Measurements from ENCODE around the gene CENPT. TPM values are rescaled to one million over a fixed set of nuclear protein-coding genes. Genes with fewer than 3 reads are reported as not detected.

CENPT gene
- polyA plus RNA-seq, 6 donors from 2014 or later: 7.6 to 15.1 (median 9.2) TPM

DNA sequence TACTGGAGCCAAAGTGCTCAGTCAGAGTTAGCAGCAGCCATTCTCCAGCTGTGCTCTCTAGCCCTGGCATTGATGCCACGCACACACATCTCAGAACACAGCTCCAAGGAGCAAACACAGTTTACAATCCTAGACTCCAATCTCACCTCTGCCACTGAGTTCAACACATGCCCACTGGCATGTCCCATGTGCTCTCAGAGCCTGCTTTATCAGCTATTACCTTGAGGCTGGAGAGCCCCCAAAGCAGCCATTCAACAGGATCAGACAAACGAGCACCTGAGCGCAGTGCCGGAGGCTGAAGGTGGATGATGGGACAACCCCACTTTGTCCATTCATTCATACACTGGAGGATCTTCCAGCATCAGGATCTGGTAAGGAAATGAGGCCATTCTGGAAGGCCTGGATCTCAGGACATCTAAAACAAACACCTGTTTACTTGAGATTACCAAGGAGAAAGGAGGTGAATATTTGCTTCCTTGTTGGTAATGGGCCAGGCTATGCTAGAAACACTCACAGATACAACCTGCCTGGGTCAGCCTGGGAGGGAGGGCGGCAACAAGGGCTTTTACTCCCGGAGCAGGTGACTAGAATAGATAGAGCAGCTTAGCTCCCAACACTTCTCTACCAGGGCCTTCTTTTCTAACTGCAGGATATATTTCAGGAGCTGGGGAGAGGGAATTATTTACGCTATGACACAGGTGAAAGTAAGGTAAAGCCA lies 66.5 kb downstream of the CENPT start:
- Mint-ChIP-seq H3K4me3 (no peak overlapping the region), H3K27ac (peak overlapping the region in 4 of 6 donors; percentile 61 to 81 (median 70)), H3K27me3 (no peaks in the 10 kb centered on the region), H3K4me1 (peaks cover 23 to 43% (median 29%) of the 10 kb centered on the region in 3 donors), H3K36me3 (no peaks in the 10 kb centered on the region), H3K9me3 (no peaks in the 10 kb centered on the region)
- DNase-seq (no peak), ATAC-seq (ENCODE audit: low read depth in 2 of 2) (no peak)

DNA sequence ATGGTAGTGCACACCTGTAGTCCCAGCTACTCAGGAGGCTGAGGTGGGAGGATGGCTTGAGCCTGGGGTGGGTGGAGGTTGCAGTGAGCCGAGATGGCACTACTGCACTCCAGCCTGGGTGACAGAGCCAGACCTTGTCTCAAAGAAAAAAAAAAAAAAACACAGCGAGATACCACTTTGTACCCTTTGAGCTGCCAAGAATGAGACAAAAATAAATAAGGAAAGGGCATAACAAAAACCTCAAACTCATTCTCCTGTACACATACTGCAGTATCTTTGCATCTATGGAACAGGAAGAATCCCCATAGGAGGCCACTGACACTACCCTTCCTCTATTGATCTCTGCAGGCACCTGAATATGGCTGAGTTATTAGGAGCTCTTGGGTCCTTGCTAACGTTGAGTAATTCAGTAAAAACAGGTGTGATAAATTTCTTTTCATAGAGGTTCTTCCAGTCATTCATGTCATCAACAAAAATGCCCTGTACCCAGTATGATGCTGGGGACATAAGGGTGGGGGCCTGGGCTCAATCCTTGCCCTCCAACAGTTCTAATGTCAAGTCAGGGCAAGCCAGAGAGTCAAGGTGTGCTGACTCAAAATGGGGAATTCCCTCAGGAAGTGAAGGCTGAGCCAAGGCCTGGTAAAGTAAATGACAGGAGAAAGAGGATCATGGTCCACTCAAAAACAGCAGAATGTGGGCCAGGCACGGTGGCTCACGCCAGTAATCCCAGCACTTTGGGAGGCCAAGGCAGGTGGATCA lies 68.1 kb downstream of the CENPT start:
- DNase-seq: no peak

More for the DNA sequence above, 68.1 kb downstream of the CENPT start:
- no peaks in the 10 kb centered on the region for H3K36me3 Mint-ChIP-seq
- peak overlapping the region; percentile 9 to 75 (median 40) for H3K27ac Mint-ChIP-seq
- ATAC-seq (ENCODE audit: low read depth in 2 of 2): peak in 1 of 2 donors; percentile 25
- H3K27me3 Mint-ChIP-seq: no peaks in the 10 kb centered on the region
- peak overlapping the region in 1 of 8 donors; percentile 20 for H3K4me3 Mint-ChIP-seq
- no peaks in the 10 kb centered on the region for H3K9me3 Mint-ChIP-seq
- H3K4me1 Mint-ChIP-seq: peaks cover 23 to 51% (median 36%) of the 10 kb centered on the region in 3 donors

Other genes with a start within 250 kb of the CENPT start
- 10 to 100 TPM in 4 of 6 donors, 1 to 10 TPM in 2; 9.4 to 23.2 (median 14.1) TPM for gene CARMIL2, start 202.5 kb downstream of the CENPT start, polyA plus RNA-seq (ENCODE audit: low read depth in 6 of 6)
- 10 to 100 TPM; 31.3 to 52.8 (median 35.5) TPM for gene ACD, start 187.4 kb downstream of the CENPT start, polyA plus RNA-seq (ENCODE audit: low read depth in 6 of 6)
- gene PARD6A, start 186.7 kb downstream of the CENPT start, polyA plus RNA-seq (ENCODE audit: low read depth in 6 of 6): 10 to 100 TPM; 12.0 to 23.7 (median 16.1) TPM
- 1 to 10 TPM in 5 of 6 donors, not detected in 1; 1.2 to 2.6 (median 2.2) TPM for gene ENKD1, start 180.9 kb downstream of the CENPT start, polyA plus RNA-seq (ENCODE audit: low read depth in 6 of 6)
- gene C16orf86, start 180.9 kb downstream of the CENPT start, polyA plus RNA-seq (ENCODE audit: low read depth in 6 of 6): 10 to 100 TPM; 10.3 to 12.5 (median 11.1) TPM
- 10 to 100 TPM in 1 of 6 donors, 1 to 10 TPM in 5; 6.5 to 12.9 (median 8.4) TPM for gene GFOD2, start 128.4 kb downstream of the CENPT start, polyA plus RNA-seq (ENCODE audit: low read depth in 6 of 6)
- 10 to 100 TPM in 5 of 6 donors, 1 to 10 TPM in 1; 5.2 to 23.0 (median 11.7) TPM for gene RANBP10, start 41.1 kb downstream of the CENPT start, polyA plus RNA-seq (ENCODE audit: low read depth in 6 of 6)
- not detected for gene TSNAXIP1, start 40.8 kb downstream of the CENPT start, polyA plus RNA-seq (ENCODE audit: low read depth in 6 of 6)
- gene THAP11, start 5.4 kb downstream of the CENPT start, polyA plus RNA-seq (ENCODE audit: low read depth in 6 of 6): 100 to 1,000 TPM in 5 of 6 donors, 10 to 100 TPM in 1; 83.6 to 113 (median 105) TPM
- 100 to 1,000 TPM; 126 to 148 (median 131) TPM for gene NUTF2, start 760 bp downstream of the CENPT start, polyA plus RNA-seq (ENCODE audit: low read depth in 6 of 6)
- gene EDC4, start 25.4 kb upstream of the CENPT start, polyA plus RNA-seq (ENCODE audit: low read depth in 6 of 6): 10 to 100 TPM in 5 of 6 donors, 1 to 10 TPM in 1; 6.7 to 28.6 (median 20.2) TPM
- under 1 TPM in 2 of 6 donors, not detected in 4; 0.64 to 0.90 TPM for gene NRN1L, start 37.2 kb upstream of the CENPT start, polyA plus RNA-seq (ENCODE audit: low read depth in 6 of 6)
- 10 to 100 TPM; 14.2 to 24.4 (median 17.4) TPM for gene PSKH1, start 45.6 kb upstream of the CENPT start, polyA plus RNA-seq (ENCODE audit: low read depth in 6 of 6)
- 1 to 10 TPM in 4 of 6 donors, under 1 TPM in 2; 0.65 to 3.2 (median 1.3) TPM for gene CTRL, start 84.2 kb upstream of the CENPT start, polyA plus RNA-seq (ENCODE audit: low read depth in 6 of 6)
- 100 to 1,000 TPM; 398 to 770 (median 477) TPM for gene PSMB10, start 89.2 kb upstream of the CENPT start, polyA plus RNA-seq (ENCODE audit: low read depth in 6 of 6)
- 1 to 10 TPM in 2 of 6 donors, under 1 TPM in 2, not detected in 2; 0.30 to 4.2 (median 0.93) TPM for gene LCAT, start 96.4 kb upstream of the CENPT start, polyA plus RNA-seq (ENCODE audit: low read depth in 6 of 6)
- gene SLC12A4, start 120.9 kb upstream of the CENPT start, polyA plus RNA-seq (ENCODE audit: low read depth in 6 of 6): 1 to 10 TPM; 2.8 to 5.4 (median 3.7) TPM
- under 1 TPM in 4 of 6 donors, not detected in 2; 0.44 to 0.83 (median 0.55) TPM for gene DPEP3, start 132.8 kb upstream of the CENPT start, polyA plus RNA-seq (ENCODE audit: low read depth in 6 of 6)
- gene DPEP2, start 151.8 kb upstream of the CENPT start, polyA plus RNA-seq (ENCODE audit: low read depth in 6 of 6): 100 to 1,000 TPM in 1 of 6 donors, 10 to 100 TPM in 5; 57.3 to 125 (median 75.1) TPM
- gene DPEP2NB, start 168.2 kb upstream of the CENPT start, polyA plus RNA-seq (ENCODE audit: low read depth in 6 of 6): under 1 TPM in 1 of 6 donors, not detected in 5; 0.45 TPM
- gene DDX28, start 175.5 kb upstream of the CENPT start, polyA plus RNA-seq (ENCODE audit: low read depth in 6 of 6): 10 to 100 TPM; 39.8 to 71.5 (median 48.8) TPM
- 10 to 100 TPM; 36.8 to 51.8 (median 49.9) TPM for gene DUS2, start 175.6 kb upstream of the CENPT start, polyA plus RNA-seq (ENCODE audit: low read depth in 6 of 6)
- gene NFATC3, start 237.7 kb upstream of the CENPT start, polyA plus RNA-seq (ENCODE audit: low read depth in 6 of 6): 100 to 1,000 TPM in 2 of 6 donors, 10 to 100 TPM in 4; 74.8 to 147 (median 96.7) TPM